ENCODE results near the gene MIX23. TPM values are rescaled to one million over a fixed set of nuclear protein-coding genes. Genes with fewer than 3 reads are reported as not detected.

The MIX23 gene
- total RNA-seq, 1 experiment from 2014 or later: 111 TPM

- no peak overlapping the region for H2AFZ ChIP-seq (ENCODE audit: low read length)
- ChIA-PET POLR2A (ENCODE audit: unreplicated experiment) (no interaction called here), CTCF (no interaction called here)
- H3K4me3 ChIP-seq (ENCODE audit: low read length): no peak overlapping the region
- intact Hi-C loops (cut with micrococcal nuclease): no loop called here
- DNase-seq: no peak
- TF ChIP-seq CTCF (conservative IDR thresholded peaks at IDR 0.05; ENCODE audit: low read depth, low read length) (no peak), EZH2phosphoT487 (IDR thresholded peaks at IDR 0.05; ENCODE audit: borderline replicate concordance, low read length) (no peak), EZH2 (IDR thresholded peaks at IDR 0.05; ENCODE audit: low read length, unreplicated experiment) (no peak)
- no peak for ATAC-seq
- no peaks in the 10 kb centered on the region for H3K27me3 ChIP-seq (ENCODE audit: low read length)
- no peak overlapping the region for H3K4me2 ChIP-seq (ENCODE audit: low read length)
- no peaks in the 10 kb centered on the region for H3K79me2 ChIP-seq (ENCODE audit: low read length)
- no peak overlapping the region for H3K9ac ChIP-seq (ENCODE audit: low read length)
- H3K9me2 ChIP-seq (replicated peaks; ENCODE audit: low read length): no peaks in the 10 kb centered on the region
- BruUV-seq (replicated peaks): no TSS peak
- no peak overlapping the region for H3K27ac ChIP-seq (ENCODE audit: low read length)
- no peaks in the 10 kb centered on the region for H3K4me1 ChIP-seq (ENCODE audit: insufficient read depth, low read length)
- no peaks in the 10 kb centered on the region for H3K9me3 ChIP-seq (ENCODE audit: low read length)
- H3F3A ChIP-seq (ENCODE audit: low read length, unreplicated experiment): no peaks in the 10 kb centered on the region
- no peaks in the 10 kb centered on the region for H4K20me1 ChIP-seq (ENCODE audit: low read length)
- H3K36me3 ChIP-seq (ENCODE audit: low read depth, low read length): peaks cover 52% of the 10 kb centered on the region; the same call in 1 of the 2 replicates
Measured at GRCh38 chr3:122406198-122406597, 23.2 kb upstream of the MIX23 start.

GRCh38 chr3:122405015-122405414, 22.0 kb upstream of the MIX23 start:
- Histone ChIP-seq H3F3A (ENCODE audit: low read length, unreplicated experiment) (no peaks in the 10 kb centered on the region), H3K4me3 (ENCODE audit: low read length) (no peak overlapping the region), H3K27me3 (ENCODE audit: low read length) (no peaks in the 10 kb centered on the region), H2AFZ (ENCODE audit: low read length) (no peak overlapping the region), H4K20me1 (ENCODE audit: low read length) (no peaks in the 10 kb centered on the region), H3K79me2 (ENCODE audit: low read length) (no peaks in the 10 kb centered on the region), H3K4me2 (ENCODE audit: low read length) (no peak overlapping the region), H3K9me2 (replicated peaks; ENCODE audit: low read length) (no peaks in the 10 kb centered on the region), H3K9me3 (ENCODE audit: low read length) (no peaks in the 10 kb centered on the region), H3K36me3 (ENCODE audit: low read depth, low read length) (peaks cover 43% of the 10 kb centered on the region; the same call in 1 of the 2 replicates), H3K9ac (ENCODE audit: low read length) (no peak overlapping the region), H3K27ac (ENCODE audit: low read length) (no peak overlapping the region), H3K4me1 (ENCODE audit: insufficient read depth, low read length) (no peaks in the 10 kb centered on the region)
- POLR2A ChIA-PET (ENCODE audit: unreplicated experiment): no interaction called here
- TF ChIP-seq CTCF (conservative IDR thresholded peaks at IDR 0.05; ENCODE audit: low read depth, low read length): no peak
- TF ChIP-seq EZH2phosphoT487 (IDR thresholded peaks at IDR 0.05; ENCODE audit: borderline replicate concordance, low read length): no peak
- TF ChIP-seq EZH2 (IDR thresholded peaks at IDR 0.05; ENCODE audit: low read length, unreplicated experiment): no peak
- intact Hi-C loops (cut with micrococcal nuclease): no loop called here
- CTCF ChIA-PET: interaction anchor here (0.7 kb wide), 2 partner anchors 12 to 851 kb away, joined by 3 read pairs; no protein-coding TSS in a partner anchor
- BruUV-seq (replicated peaks): no TSS peak
- ATAC-seq (no peak), DNase-seq (no peak)

GRCh38 chr3:122403489-122403888, 20.5 kb upstream of the MIX23 start:
- H3K27ac ChIP-seq (ENCODE audit: low read length): no peak overlapping the region
- H3K9me2 ChIP-seq (replicated peaks; ENCODE audit: low read length): no peaks in the 10 kb centered on the region
- ATAC-seq (no peak), DNase-seq (no peak)
- H3F3A ChIP-seq (ENCODE audit: low read length, unreplicated experiment): no peaks in the 10 kb centered on the region
- no peaks in the 10 kb centered on the region for H4K20me1 ChIP-seq (ENCODE audit: low read length)
- no peaks in the 10 kb centered on the region for H3K27me3 ChIP-seq (ENCODE audit: low read length)
- intact Hi-C loops (cut with micrococcal nuclease): no loop called here
- H3K79me2 ChIP-seq (ENCODE audit: low read length): no peaks in the 10 kb centered on the region
- POLR2A ChIA-PET (ENCODE audit: unreplicated experiment): no interaction called here
- no TSS peak for BruUV-seq (replicated peaks)
- H3K4me3 ChIP-seq (ENCODE audit: low read length): no peak overlapping the region
- H2AFZ ChIP-seq (ENCODE audit: low read length): no peak overlapping the region
- no peak overlapping the region for H3K4me2 ChIP-seq (ENCODE audit: low read length)
- H3K9me3 ChIP-seq (ENCODE audit: low read length): no peaks in the 10 kb centered on the region
- no peak overlapping the region for H3K9ac ChIP-seq (ENCODE audit: low read length)
- no peak for TF ChIP-seq EZH2phosphoT487 (IDR thresholded peaks at IDR 0.05; ENCODE audit: borderline replicate concordance, low read length)
- no peak for TF ChIP-seq EZH2 (IDR thresholded peaks at IDR 0.05; ENCODE audit: low read length, unreplicated experiment)
- no peak for TF ChIP-seq CTCF (conservative IDR thresholded peaks at IDR 0.05; ENCODE audit: low read depth, low read length)
- peaks cover 35% of the 10 kb centered on the region; the same call in 1 of the 2 replicates for H3K36me3 ChIP-seq (ENCODE audit: low read depth, low read length)
- CTCF ChIA-PET: no interaction called here
- H3K4me1 ChIP-seq (ENCODE audit: insufficient read depth, low read length): no peaks in the 10 kb centered on the region

Measured in PC-3 (cell line).